Cardiac muscle cell (in vitro differentiated cells and primary cell): Measurements from ENCODE around the gene POU2AF3. TPM values are rescaled to one million over a fixed set of nuclear protein-coding genes. Genes with fewer than 3 reads are reported as not detected.
"Not testable (repeated sequence)": the region's sequence is repeated elsewhere in the genome, so short reads cannot be mapped to it uniquely, and the experiment has no call there.

Experiments used
- DNase-seq, 2 donors: peaks; one replicate each; pipeline versions ENCODE4 v3.0.0 to v3.0.0-alpha.2; 2010 to 2017; ENCODE audit warnings: low read depth in 1 of 2, low spot score in 1 of 2
- H3K27ac ChIP-seq: fragments of 200-600 bp; sonication (generic); 2 replicates; pipeline ENCODE4 v1.5.1; 2016
- H3K27me3 ChIP-seq: fragments of 200-600 bp; sonication (generic); 2 replicates; pipeline ENCODE4 v1.6.0; 2016; ENCODE audit warnings: control low read depth
- H3K36me3 ChIP-seq: fragments of 200-600 bp; sonication (generic); 2 replicates; pipeline ENCODE4 v1.5.1; 2016; ENCODE audit warnings: control low read depth
- H3K4me1 ChIP-seq: fragments of 200-600 bp; sonication (generic); 2 replicates; pipeline ENCODE4 v1.8.1; 2017; ENCODE audit warnings: low read depth, mild to moderate bottlenecking, mixed run types
- H3K4me3 ChIP-seq: fragments of 200-600 bp; sonication (generic); 2 replicates; pipeline ENCODE4 v1.5.1; 2016; ENCODE audit warnings: mild to moderate bottlenecking
- H3K9me3 ChIP-seq: fragments of 200-600 bp; sonication (generic); 2 replicates; pipeline ENCODE4 v1.5.1; 2017; ENCODE audit warnings: low read depth, mild to moderate bottlenecking, control low read depth
- CTCF ChIP-seq: IDR thresholded peaks from 2 replicates; pipeline ENCODE4 v1.5.1; 2012; ENCODE audit warnings: low read depth, mild to moderate bottlenecking, low read length
- polyA plus RNA-seq: library from polyadenylated mRNA; unstranded; fragments of >200 nt; fragmentation: Nextera tagmentation; extraction: Ambion mirVana; gene quantifications from 2 replicates; pipeline ENCODE4 v1.2.1, GENCODE V29; 2016
- total RNA-seq: library from RNA; depleted of rRNA; stranded (reverse); fragments of >200 nt; gene quantifications from 2 replicates; pipeline ENCODE4 v1.2.3, GENCODE V29; 2016

POU2AF3 gene
- total and polyA plus RNA-seq, 2 experiments from 2014 or later, result 0.36 to 0.83 TPM

GRCh38 chr11:111259896-111260295, 38.5 kb upstream of the POU2AF3 start:
- H3K4me3 ChIP-seq, result no peak overlapping the region
- no peaks in the 10 kb centered on the region for H3K9me3 ChIP-seq
- no peak for TF ChIP-seq CTCF
- peaks cover 6% of the 10 kb centered on the region for H3K27me3 ChIP-seq
- H3K36me3 ChIP-seq, result no peaks in the 10 kb centered on the region
- H3K4me1 ChIP-seq, result peaks cover 9% of the 10 kb centered on the region
- H3K27ac ChIP-seq, result no peak overlapping the region
- DNase-seq, result no peak

DNA sequence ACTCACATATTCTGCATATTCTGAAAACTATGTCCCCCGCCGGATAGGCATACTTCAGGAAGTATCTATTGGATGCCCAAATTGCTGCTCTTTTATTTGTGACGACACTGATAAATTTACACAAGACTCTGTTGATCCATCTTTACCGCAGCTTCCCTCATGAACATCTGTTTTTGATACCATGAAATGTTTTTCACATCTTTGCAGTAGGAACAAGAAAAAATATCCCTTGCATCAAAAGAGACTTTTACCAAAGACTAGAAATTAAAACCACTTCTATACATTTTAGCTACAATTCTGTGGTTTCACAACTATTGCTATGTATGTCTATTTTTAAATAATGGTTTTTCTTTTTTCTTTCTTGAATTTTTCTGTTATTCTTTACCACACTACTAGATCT, 37.5 kb upstream of the POU2AF3 start:
- Histone ChIP-seq H3K4me1 (peaks cover 9% of the 10 kb centered on the region), H3K36me3 (no peaks in the 10 kb centered on the region), H3K27me3 (peaks cover 6% of the 10 kb centered on the region), H3K4me3 (no peak overlapping the region), H3K9me3 (no peaks in the 10 kb centered on the region), H3K27ac (no peak overlapping the region)
- TF ChIP-seq CTCF, result no peak
- no peak for DNase-seq

DNA sequence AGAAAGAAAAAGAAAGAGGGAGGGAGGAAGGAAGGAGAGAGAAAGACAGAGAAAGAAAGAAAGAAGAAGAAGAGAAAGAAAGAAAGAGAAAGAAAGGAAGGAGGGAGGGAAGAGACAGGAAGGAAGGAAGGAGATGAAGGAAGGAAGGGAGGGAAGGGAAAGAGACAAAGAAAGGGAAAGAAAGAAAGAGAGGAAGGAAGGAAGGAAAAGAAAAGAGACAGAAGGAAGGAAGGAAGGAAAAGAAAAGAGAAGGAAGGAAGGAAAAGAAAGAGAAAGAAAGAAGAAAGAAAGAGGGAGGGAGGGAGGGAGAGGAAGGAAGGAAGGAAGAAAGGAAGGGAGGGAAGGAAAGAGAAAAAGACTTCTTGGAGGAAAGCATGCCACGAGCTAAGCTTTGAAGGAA, 33.7 kb upstream of the POU2AF3 start:
- Histone ChIP-seq H3K27ac (no peak overlapping the region), H3K9me3 (no peaks in the 10 kb centered on the region), H3K36me3 (no peaks in the 10 kb centered on the region), H3K27me3 (peaks cover 6% of the 10 kb centered on the region), H3K4me1 (no peaks in the 10 kb centered on the region), H3K4me3 (no peak overlapping the region)
- no peak for DNase-seq
- no peak for TF ChIP-seq CTCF

- TF ChIP-seq CTCF, result no peak
- H3K4me1 ChIP-seq, result no peaks in the 10 kb centered on the region
- DNase-seq, result no peak
- peaks cover 6% of the 10 kb centered on the region for H3K27me3 ChIP-seq
- no peaks in the 10 kb centered on the region for H3K9me3 ChIP-seq
- no peak overlapping the region for H3K4me3 ChIP-seq
- no peak overlapping the region for H3K27ac ChIP-seq
- H3K36me3 ChIP-seq, result no peaks in the 10 kb centered on the region
Measured at GRCh38 chr11:111265421-111265820, 32.9 kb upstream of the POU2AF3 start.

DNA sequence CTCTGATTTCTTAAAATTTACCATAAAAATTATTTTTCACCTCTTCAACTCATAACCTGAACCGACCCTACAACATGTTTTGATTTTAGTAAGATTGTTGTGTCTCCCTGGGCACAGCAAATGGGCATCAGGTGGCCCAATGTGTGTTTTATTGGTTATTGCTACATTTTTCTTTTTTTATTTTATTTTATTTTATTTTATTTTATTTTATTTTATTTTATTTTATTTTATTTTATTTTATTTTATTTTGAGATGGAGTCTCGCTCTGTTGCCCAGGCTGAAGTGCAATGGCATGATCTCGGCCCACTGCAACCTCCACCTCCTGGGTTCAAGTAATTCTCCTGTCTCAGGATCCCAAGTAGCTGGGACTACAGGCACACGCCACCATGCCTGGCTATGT, 30.0 kb upstream of the POU2AF3 start:
- not testable (repeated sequence) for H3K27ac ChIP-seq, H3K4me3 ChIP-seq, H3K27me3 ChIP-seq, H3K9me3 ChIP-seq, H3K36me3 ChIP-seq, DNase-seq, H3K4me1 ChIP-seq

DNA sequence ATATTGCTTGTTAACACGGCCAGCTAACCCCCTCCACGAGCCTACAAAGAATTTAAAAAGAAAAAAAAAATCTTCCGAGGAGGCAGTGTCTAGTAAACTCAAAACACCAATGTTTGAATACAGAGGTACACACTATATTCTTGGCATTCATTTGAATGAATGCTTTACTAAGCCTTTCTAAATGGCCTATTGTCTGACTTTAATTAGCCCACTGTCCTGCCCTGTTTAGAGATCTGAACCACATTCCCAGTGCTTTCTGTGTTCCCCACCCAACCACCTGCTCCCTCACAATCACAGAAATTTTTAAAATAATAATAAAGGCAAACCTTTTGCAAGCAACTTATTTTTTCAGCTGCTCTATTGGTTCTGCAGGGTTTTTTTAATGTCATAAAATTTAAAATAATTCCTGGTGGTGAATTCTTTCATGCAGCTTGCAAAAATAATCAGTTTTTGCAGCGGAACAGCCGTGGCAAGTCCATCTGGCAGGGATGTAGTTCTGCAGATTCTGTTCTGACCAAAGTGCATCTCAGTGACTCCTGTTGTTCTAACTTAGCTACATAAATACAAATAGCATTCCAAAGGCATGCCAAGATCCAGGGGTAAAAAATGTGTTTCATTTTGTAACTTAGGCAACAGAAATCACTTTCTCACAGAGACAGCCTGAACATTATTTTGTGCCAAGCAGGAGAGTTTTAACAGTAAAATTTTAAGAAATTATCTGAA, 29.0 kb upstream of the POU2AF3 start:
- DNase-seq, result peak in 1 of 2 donors; percentile 22
- H3K4me3 ChIP-seq, result no peak overlapping the region
- no peak overlapping the region for H3K27ac ChIP-seq
- no peaks in the 10 kb centered on the region for H3K9me3 ChIP-seq
- no peak for TF ChIP-seq CTCF
- no peaks in the 10 kb centered on the region for H3K36me3 ChIP-seq
- no peaks in the 10 kb centered on the region for H3K27me3 ChIP-seq
- no peaks in the 10 kb centered on the region for H3K4me1 ChIP-seq
